ENCODE results near the gene NFKBIB. TPM values are rescaled to one million over a fixed set of nuclear protein-coding genes. Genes with fewer than 3 reads are reported as not detected.
"Not testable (repeated sequence)": the region's sequence is repeated elsewhere in the genome, so short reads cannot be mapped to it uniquely, and the experiment has no call there.

NFKBIB gene
- total RNA-seq, 1 experiment from 2014 or later, result 29.8 TPM

- H3K27me3 ChIP-seq (replicated peaks), result no peaks in the 10 kb centered on the region
- H3K36me3 ChIP-seq, result no peaks in the 10 kb centered on the region
- no peaks in the 10 kb centered on the region for H3K4me1 ChIP-seq (replicated peaks)
- no peak for DNase-seq (ENCODE audit: low read depth in 1 of 2, low spot score in 2 of 2)
- H3K9me3 ChIP-seq (replicated peaks), result no peaks in the 10 kb centered on the region
- H3K4me3 ChIP-seq, result no peak overlapping the region
- no peak overlapping the region for H3K27ac ChIP-seq
Measured at GRCh38 chr19:38880882-38881609, 18.7 kb upstream of the NFKBIB start.

- H3K9me3 ChIP-seq (replicated peaks), result no peaks in the 10 kb centered on the region
- no peak overlapping the region for H3K27ac ChIP-seq
- no peak for DNase-seq (ENCODE audit: low read depth in 1 of 2, low spot score in 2 of 2)
- H3K4me3 ChIP-seq, result no peak overlapping the region
- H3K27me3 ChIP-seq (replicated peaks), result no peaks in the 10 kb centered on the region
- H3K4me1 ChIP-seq (replicated peaks), result no peaks in the 10 kb centered on the region
- H3K36me3 ChIP-seq, result no peaks in the 10 kb centered on the region; the same call in 1 of the 2 replicates
Measured at GRCh38 chr19:38883286-38883685, 16.5 kb upstream of the NFKBIB start.

- not testable (repeated sequence) for H3K27ac ChIP-seq; H3K9me3 ChIP-seq (replicated peaks); DNase-seq (ENCODE audit: low read depth in 1 of 2, low spot score in 2 of 2); H3K36me3 ChIP-seq; H3K4me3 ChIP-seq; H3K27me3 ChIP-seq (replicated peaks); H3K4me1 ChIP-seq (replicated peaks)
Measured at GRCh38 chr19:38884691-38885090, 15.1 kb upstream of the NFKBIB start.

- no peaks in the 10 kb centered on the region for H3K9me3 ChIP-seq (replicated peaks)
- H3K27me3 ChIP-seq (replicated peaks), result no peaks in the 10 kb centered on the region
- no peak for DNase-seq (ENCODE audit: low read depth in 1 of 2, low spot score in 2 of 2)
- no peak overlapping the region for H3K4me3 ChIP-seq
- peaks cover 11% of the 10 kb centered on the region; the same call in 1 of the 2 replicates for H3K36me3 ChIP-seq
- no peak overlapping the region for H3K27ac ChIP-seq
- no peaks in the 10 kb centered on the region for H3K4me1 ChIP-seq (replicated peaks)
Measured at GRCh38 chr19:38888876-38889275, 10.9 kb upstream of the NFKBIB start.

- H3K27me3 ChIP-seq (replicated peaks), result no peaks in the 10 kb centered on the region
- H3K4me3 ChIP-seq, result no peak overlapping the region
- H3K27ac ChIP-seq, result no peak overlapping the region
- no peaks in the 10 kb centered on the region for H3K9me3 ChIP-seq (replicated peaks)
- H3K4me1 ChIP-seq (replicated peaks), result no peaks in the 10 kb centered on the region
- no peak for DNase-seq (ENCODE audit: low read depth in 1 of 2, low spot score in 2 of 2)
- H3K36me3 ChIP-seq, result peaks cover 11% of the 10 kb centered on the region; the same call in 1 of the 2 replicates
Measured at GRCh38 chr19:38889803-38890202, 10.0 kb upstream of the NFKBIB start.

- no peaks in the 10 kb centered on the region for H3K9me3 ChIP-seq (replicated peaks)
- H3K27ac ChIP-seq, result no peak overlapping the region
- no peak overlapping the region for H3K4me3 ChIP-seq
- peaks cover 11% of the 10 kb centered on the region; the same call in 1 of the 2 replicates for H3K36me3 ChIP-seq
- no peaks in the 10 kb centered on the region for H3K27me3 ChIP-seq (replicated peaks)
- DNase-seq (ENCODE audit: low read depth in 1 of 2, low spot score in 2 of 2), result no peak
- no peaks in the 10 kb centered on the region for H3K4me1 ChIP-seq (replicated peaks)
Measured at GRCh38 chr19:38890686-38891085, 9.1 kb upstream of the NFKBIB start.

- no peak for DNase-seq (ENCODE audit: low read depth in 1 of 2, low spot score in 2 of 2)
Measured at GRCh38 chr19:38891771-38892170, 8.0 kb upstream of the NFKBIB start.

GRCh38 chr19:38892841-38893240 is 6.9 kb upstream of the NFKBIB start:
- peaks cover 11% of the 10 kb centered on the region; the same call in 1 of the 2 replicates for H3K36me3 ChIP-seq
- no peak overlapping the region for H3K27ac ChIP-seq
- no peak overlapping the region for H3K4me3 ChIP-seq
- H3K27me3 ChIP-seq (replicated peaks), result no peaks in the 10 kb centered on the region
- no peaks in the 10 kb centered on the region for H3K4me1 ChIP-seq (replicated peaks)
- DNase-seq (ENCODE audit: low read depth in 1 of 2, low spot score in 2 of 2), result no peak
- no peaks in the 10 kb centered on the region for H3K9me3 ChIP-seq (replicated peaks)

More at GRCh38 chr19:38891771-38892170, 8.0 kb upstream of the NFKBIB start:
- Histone ChIP-seq H3K27me3 (replicated peaks) (no peaks in the 10 kb centered on the region), H3K36me3 (peaks cover 11% of the 10 kb centered on the region; the same call in 1 of the 2 replicates), H3K4me3 (no peak overlapping the region), H3K27ac (no peak overlapping the region), H3K9me3 (replicated peaks) (no peaks in the 10 kb centered on the region), H3K4me1 (replicated peaks) (no peaks in the 10 kb centered on the region)

GRCh38 chr19:38893341-38893771 is 6.4 kb upstream of the NFKBIB start:
- Histone ChIP-seq H3K27ac (no peak overlapping the region), H3K4me1 (replicated peaks) (peaks cover under 1% of the 10 kb centered on the region; the same call in 1 of the 2 replicates), H3K4me3 (no peak overlapping the region), H3K9me3 (replicated peaks) (no peaks in the 10 kb centered on the region), H3K36me3 (peaks cover 11% of the 10 kb centered on the region; the same call in 1 of the 2 replicates), H3K27me3 (replicated peaks) (no peaks in the 10 kb centered on the region)
- DNase-seq (ENCODE audit: low read depth in 1 of 2, low spot score in 2 of 2), result no peak

GRCh38 chr19:38894968-38895367 is 4.8 kb upstream of the NFKBIB start:
- peaks cover 6% of the 10 kb centered on the region; the same call in 1 of the 2 replicates for H3K4me1 ChIP-seq (replicated peaks)
- peaks cover under 1% of the 10 kb centered on the region; the same call in 1 of the 2 replicates for H3K36me3 ChIP-seq
- H3K9me3 ChIP-seq (replicated peaks), result no peaks in the 10 kb centered on the region
- H3K27ac ChIP-seq, result no peak overlapping the region
- H3K4me3 ChIP-seq, result no peak overlapping the region
- H3K27me3 ChIP-seq (replicated peaks), result no peaks in the 10 kb centered on the region
- no peak for DNase-seq (ENCODE audit: low read depth in 1 of 2, low spot score in 2 of 2)

- peak overlapping the region; percentile 37 for H3K27ac ChIP-seq
- H3K4me1 ChIP-seq (replicated peaks), result peaks cover 6% of the 10 kb centered on the region; the same call in 1 of the 2 replicates
- DNase-seq (ENCODE audit: low read depth in 1 of 2, low spot score in 2 of 2), result no peak
- H3K9me3 ChIP-seq (replicated peaks), result no peaks in the 10 kb centered on the region
- H3K4me3 ChIP-seq, result peak overlapping the region; percentile 69
- H3K36me3 ChIP-seq, result no peaks in the 10 kb centered on the region
- H3K27me3 ChIP-seq (replicated peaks), result no peaks in the 10 kb centered on the region
Measured at GRCh38 chr19:38898788-38899446, 852 bp upstream of the NFKBIB start.

GRCh38 chr19:38900202-38900629 is 447 bp downstream of the NFKBIB start:
- H3K9me3 ChIP-seq (replicated peaks), result no peaks in the 10 kb centered on the region
- H3K27ac ChIP-seq, result peak overlapping the region; percentile 90
- peaks cover 6% of the 10 kb centered on the region; the same call in 1 of the 2 replicates for H3K4me1 ChIP-seq (replicated peaks)
- DNase-seq (ENCODE audit: low read depth in 1 of 2, low spot score in 2 of 2), result no peak
- peak overlapping the region; percentile 69 for H3K4me3 ChIP-seq
- H3K36me3 ChIP-seq, result peaks cover 6% of the 10 kb centered on the region
- no peaks in the 10 kb centered on the region for H3K27me3 ChIP-seq (replicated peaks)

- H3K9me3 ChIP-seq (replicated peaks), result no peaks in the 10 kb centered on the region
- peaks cover 6% of the 10 kb centered on the region; the same call in 1 of the 2 replicates for H3K4me1 ChIP-seq (replicated peaks)
- no peaks in the 10 kb centered on the region for H3K27me3 ChIP-seq (replicated peaks)
- peak overlapping the region; percentile 69 for H3K4me3 ChIP-seq
- peak overlapping the region; percentile 90; the same call in 1 of the 2 replicates for H3K27ac ChIP-seq
- DNase-seq (ENCODE audit: low read depth in 1 of 2, low spot score in 2 of 2), result no peak
- H3K36me3 ChIP-seq, result peaks cover 12% of the 10 kb centered on the region
Measured at GRCh38 chr19:38900743-38901190, 998 bp downstream of the NFKBIB start.

GRCh38 chr19:38901683-38902082 is 1.9 kb downstream of the NFKBIB start:
- H3K9me3 ChIP-seq (replicated peaks), result no peaks in the 10 kb centered on the region
- peaks cover 15% of the 10 kb centered on the region for H3K36me3 ChIP-seq
- H3K4me1 ChIP-seq (replicated peaks), result peaks cover 6% of the 10 kb centered on the region; the same call in 1 of the 2 replicates
- no peak overlapping the region for H3K27ac ChIP-seq
- H3K27me3 ChIP-seq (replicated peaks), result no peaks in the 10 kb centered on the region
- no peak for DNase-seq (ENCODE audit: low read depth in 1 of 2, low spot score in 2 of 2)
- H3K4me3 ChIP-seq, result no peak overlapping the region

Data from SJSA1 (cell line).